GM19240 (cell line): Measurements from ENCODE around the gene KCNH4.
"Not testable (repeated sequence)": the region's sequence is repeated elsewhere in the genome, so short reads cannot be mapped to it uniquely, and the experiment has no call there.

Source experiments
- DNase-seq: peaks from one replicate; pipeline ENCODE4 v3.0.0; 2011; ENCODE audit warnings: low spot score; ENCODE audit not compliant: insufficient read length

KCNH4 gene

DNA sequence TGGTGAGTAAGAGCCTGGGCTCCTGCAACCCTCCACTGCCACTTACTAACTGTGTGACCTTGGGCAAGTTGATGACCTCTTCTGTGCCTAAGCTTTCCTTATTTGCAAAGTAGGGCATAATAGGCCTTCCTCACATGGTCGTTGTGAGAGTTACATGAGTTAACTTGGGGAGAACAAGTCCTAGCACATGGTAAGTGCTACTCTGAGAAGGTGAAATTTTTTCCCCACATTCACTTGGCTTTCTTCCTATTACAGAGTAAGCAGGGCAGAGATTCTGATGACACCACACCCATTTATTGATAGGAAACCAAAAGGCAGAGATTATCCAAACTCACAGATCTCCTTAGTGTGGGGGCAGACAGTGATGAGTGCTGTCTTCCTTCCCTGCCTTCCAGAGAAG is 1.6 kb downstream of the KCNH4 start:
- DNase-seq = no peak

DNA sequence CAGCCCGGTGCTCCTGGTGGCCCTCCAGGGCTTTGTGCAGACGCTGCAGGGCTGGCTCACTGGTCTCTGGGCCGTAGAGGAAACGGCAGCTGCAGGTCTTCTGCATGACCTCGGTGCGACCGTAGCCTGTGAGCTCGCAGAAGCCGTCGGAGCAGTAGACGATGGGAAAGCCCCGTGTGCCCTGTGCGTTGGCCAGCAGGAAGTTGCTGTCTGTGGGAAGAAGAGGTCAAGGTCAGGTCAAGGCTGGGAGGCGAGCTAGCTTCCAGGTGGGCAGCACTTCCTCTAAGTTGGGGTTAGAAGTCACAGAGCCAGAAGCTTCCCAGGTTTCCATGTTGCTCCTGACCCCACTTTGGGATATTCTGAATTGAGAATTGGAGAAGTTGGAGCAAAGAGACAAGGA is 2.1 kb downstream of the KCNH4 start:
- peak; percentile 43 for DNase-seq

DNA sequence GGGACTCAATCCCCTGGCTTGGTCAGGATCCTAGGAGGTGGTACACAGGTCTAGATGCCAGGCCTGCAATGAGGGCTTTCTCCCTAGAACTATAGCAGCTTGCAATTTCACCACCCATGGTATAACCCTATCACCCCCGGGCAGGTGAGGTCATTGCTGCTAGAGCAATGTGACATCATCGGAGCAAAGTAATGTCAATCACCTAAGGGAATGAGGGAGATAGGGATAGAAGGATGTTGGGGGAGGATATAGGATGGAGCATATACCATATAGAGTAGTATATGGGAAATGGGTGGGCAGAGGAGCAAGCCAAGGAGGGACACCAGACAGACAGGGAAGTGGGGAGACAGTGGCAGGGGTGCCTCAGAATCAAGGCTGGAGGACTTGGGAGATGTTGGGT is 3.3 kb downstream of the KCNH4 start:
- no peak for DNase-seq

DNA sequence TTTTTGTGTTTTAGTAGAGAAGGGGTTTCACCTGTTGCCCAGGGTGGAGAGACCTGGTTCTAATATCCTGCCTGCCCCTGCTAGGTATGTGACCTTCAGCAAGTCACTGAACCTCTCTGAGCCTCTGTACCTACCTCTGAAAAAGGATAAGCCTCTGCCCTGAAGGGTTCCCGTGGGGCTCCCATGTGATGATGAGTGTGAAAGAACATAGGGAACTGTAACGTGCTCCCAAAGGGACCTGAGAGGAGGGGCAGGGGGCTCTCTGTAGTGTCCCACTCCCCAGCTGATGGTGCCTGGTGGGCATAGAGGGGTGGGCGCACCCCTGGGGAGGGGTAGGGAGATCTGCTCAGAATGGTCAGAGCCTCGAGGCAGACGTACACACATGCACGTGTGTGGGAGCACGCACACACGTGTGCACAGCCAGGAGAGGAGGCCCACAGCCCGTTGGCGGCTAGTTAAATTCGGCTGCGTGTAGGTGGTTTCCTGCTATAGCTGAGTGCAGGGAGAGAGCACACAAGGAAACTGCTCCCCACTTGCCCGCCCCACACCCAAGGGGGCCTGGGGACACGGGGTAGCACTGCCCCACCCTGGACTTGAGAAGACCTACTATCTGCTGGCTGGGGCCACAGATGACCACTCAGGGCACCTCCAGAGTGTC is 6.7 kb downstream of the KCNH4 start:
- no peak for DNase-seq

DNA sequence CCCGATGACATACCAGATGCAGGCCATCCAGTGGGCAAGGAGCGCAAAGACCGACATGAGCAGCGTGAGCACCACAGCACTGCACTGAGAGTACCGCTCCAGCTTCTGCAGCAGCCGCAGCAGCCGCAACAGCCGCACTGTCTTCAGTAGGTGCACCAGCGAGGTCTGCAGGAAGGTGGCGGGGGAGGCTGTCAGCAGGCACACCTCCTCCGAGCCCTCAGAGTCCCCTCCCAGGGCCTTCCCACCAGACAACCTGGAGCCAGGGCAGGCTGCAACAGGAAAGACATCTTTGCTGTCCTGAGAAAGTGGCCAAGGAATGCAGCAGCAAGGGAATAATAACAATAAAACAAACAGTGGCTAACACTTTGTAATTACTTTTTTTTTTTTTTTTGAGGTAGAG is 9.1 kb downstream of the KCNH4 start:
- no peak for DNase-seq

DNA sequence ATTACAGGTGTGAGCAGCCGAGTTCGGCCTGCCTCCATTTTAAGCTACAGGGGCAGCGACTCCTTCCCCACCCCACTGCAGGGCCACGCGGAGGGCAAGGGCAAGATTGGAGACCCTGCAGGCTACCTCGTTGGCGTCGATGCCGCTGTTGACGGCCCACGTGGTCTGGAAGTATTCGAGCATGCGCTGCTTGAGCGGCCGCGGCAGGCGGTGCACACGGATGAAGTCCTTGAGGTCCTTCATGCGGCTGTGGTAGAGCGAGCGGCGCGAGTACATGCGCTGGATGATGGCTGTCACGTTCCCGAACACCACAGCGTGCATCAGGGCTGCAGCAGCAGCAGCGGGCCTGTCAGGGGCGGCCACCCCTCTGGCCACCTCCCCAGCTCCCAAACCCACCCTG is 11.6 kb downstream of the KCNH4 start:
- DNase-seq = no peak

DNA sequence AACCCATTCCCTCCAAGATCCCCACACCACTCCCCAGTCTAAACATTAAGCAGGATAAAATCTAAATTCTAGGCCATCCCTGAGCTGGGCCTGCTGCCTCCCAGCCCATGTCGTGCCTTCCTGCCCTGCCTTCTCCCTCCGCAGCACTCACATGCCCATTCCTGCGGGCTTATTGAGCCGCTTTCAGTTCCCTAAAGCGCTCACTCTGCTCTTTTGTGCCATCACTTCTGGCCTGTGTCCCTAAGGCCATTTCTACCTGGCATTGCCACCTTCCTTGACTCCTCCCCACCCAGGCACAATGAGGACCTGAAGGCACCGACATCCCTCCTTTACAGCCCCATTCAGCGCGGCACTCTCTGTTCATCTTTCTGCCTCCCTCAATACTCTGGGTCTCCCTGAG is 13.1 kb downstream of the KCNH4 start:
- DNase-seq = no peak

DNA sequence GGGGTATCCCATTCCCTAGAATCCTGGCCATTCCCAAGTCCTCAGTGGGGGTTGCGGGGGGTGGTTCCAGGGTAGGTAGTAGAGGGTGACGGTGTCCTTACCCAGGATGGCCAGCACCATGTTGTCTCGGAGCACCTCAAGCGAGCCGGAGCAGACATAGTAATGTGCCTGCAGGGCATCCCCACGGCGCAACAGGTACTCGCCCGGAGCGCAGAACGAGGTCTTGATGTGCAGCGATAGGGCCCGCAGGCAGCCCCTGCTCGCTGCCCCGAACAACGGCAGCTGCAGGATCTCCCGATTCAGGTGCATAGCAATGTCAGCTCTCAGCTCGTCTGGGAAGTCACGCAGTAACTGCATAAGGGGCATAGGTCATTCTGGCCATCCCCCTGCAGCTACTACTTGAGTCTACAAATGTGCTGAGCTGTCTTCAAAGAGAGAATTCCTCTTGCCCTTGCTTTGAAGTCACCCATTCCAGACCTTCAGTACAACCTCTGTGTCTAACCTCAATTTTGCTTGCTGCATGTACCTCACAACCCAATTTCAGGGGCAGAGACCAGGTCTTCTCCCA is 14.7 kb downstream of the KCNH4 start:
- DNase-seq = no peak

DNA sequence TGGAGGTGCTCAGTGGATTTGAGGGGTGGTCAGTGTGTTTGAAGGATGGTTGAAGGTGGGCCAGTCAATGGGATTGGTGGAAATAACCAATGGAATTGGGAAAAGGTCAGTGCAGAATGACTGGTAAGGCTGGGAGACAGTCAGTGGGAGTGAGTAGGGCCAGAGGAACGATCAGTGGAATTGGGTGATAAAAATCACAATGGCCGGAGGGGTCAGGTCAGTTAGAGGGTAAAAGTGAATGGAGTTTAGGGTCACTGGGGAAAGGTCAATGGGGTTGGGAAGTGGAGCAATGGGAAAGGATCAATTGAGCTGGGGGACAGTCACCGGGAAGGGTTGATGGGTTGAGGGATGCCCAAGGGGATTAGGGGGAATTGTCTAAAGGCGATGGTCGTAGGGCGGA is 15.2 kb downstream of the KCNH4 start:
- DNase-seq = no peak

DNA sequence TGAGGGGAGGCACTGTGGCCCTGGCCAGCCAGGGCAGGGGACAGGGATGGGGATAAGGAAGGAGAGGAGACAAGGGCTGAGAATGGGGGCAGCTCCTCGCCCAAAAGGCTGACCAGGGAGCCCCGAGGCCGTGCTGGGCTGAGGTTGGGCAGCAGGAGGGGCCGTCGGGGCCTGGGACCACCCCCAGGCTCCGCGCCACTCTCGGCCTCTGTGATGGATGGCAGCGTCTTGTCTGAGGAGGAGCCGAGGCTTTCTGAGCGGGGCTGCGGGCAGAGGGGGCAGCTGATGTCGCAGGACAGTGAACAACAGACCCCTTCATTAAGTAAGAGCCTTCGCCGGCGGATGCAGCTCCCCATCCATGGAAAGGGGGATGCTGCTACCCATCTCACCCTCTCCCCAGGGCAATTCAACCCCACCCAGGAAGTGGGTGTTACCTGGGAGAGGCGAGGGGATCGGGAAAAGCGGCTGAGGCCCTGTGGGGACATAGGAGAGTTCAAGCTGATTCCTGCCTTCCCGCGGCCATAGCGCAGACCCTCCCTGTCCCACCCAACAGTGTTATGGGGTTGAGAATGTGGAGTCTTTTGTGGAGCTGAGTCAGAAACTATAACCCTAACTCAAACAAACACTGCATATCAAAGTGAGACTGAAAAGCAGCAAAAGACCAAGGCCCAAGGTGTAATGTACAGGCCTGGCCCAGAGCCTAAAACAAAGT is 17.1 kb downstream of the KCNH4 start:
- DNase-seq = no peak

DNA sequence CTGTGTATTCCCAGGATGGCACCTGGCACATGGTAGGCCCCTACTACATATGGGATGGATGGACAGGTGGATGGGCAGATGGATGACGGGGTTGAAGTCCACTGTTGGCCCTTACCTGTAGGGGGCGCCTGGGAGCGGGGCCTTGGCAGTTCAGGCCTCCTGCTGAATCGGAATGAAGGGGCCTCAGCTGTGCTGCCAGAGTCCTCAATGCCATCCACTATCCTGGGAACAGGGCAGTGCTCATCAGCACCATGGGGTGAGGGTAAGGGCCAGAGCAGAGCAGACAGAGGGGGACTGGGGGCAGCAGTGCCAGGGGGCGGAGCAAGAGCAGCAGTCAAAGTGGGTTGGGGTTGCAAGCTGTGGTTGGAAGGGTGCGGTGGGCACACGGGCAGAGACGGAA is 17.8 kb downstream of the KCNH4 start:
- DNase-seq = no peak

DNA sequence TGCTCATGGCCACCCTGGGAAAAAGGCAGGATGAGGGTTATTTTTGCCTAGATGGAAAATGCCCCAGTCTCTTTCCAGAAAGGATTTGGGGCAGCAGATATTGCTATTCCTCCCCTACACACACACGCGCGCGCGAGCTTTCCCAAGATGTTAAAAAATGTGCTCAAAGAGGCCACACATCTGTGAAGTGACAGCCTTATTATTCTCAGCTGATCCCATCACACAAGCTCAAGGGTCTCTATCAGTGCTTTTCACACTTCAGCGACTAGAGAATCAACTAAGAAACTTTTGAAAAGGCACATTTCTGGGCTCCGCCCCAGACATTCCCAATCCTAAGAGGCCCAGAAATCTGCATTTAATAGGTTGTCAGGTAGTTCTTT is 20.4 kb downstream of the KCNH4 start:
- no peak for DNase-seq

DNA sequence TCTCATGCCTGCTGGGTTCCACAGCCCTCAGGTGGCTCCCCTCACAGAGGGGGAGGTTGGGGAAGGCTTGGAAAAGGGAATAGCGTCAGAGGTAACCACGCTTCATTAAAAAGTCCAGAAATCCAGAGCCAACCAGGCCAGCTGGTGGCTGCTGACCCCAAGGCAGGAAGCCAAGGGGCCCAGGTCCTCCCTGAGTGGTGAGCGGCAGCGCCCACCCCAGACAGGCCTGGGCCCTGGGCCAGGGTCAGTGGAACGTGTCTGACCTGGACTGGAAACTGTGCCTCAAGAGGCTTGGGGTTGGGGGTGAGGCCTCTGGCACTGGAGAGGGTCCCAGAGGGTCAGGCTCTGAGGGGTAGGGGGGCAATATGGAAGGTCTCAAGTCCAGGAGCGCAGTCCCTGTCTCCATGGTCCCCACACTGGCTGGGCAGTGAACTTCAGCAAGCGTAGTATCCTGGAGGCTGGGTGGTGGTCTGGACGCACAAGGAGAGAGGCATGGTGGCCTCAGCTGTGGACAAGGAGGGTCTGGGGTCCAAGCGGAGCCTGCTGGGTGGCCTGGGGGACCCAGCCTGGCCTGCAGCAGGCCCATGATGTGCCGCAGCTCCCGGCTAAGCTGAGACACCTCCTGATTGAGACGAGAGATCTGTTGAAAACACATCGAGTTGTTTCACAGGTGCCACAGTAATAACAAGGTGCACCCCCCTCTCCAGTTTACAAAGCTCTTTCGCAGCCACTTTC is 21.0 kb downstream of the KCNH4 start:
- no peak for DNase-seq

DNA sequence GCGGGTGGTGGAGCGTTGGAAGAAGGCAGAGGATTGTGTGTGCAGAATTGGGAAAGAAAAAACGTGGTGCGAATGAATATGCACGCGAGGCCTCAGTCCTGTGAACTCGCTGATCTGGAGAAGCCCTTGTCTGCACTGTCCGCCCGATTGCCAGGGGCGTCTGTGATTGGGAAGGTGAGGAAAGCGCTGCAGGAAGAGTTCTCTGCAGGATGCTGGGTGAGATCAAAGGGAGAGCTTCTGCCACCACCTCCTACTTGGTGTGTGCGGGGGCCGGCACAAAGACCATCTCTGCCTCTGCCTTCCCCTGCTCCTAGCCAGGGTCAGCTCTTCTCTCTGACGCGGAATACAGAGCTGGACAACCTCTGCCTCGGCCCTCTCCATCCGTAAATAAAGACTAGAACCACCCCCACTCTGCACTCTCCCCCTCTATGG is 25.3 kb downstream of the KCNH4 start:
- no peak for DNase-seq

DNA sequence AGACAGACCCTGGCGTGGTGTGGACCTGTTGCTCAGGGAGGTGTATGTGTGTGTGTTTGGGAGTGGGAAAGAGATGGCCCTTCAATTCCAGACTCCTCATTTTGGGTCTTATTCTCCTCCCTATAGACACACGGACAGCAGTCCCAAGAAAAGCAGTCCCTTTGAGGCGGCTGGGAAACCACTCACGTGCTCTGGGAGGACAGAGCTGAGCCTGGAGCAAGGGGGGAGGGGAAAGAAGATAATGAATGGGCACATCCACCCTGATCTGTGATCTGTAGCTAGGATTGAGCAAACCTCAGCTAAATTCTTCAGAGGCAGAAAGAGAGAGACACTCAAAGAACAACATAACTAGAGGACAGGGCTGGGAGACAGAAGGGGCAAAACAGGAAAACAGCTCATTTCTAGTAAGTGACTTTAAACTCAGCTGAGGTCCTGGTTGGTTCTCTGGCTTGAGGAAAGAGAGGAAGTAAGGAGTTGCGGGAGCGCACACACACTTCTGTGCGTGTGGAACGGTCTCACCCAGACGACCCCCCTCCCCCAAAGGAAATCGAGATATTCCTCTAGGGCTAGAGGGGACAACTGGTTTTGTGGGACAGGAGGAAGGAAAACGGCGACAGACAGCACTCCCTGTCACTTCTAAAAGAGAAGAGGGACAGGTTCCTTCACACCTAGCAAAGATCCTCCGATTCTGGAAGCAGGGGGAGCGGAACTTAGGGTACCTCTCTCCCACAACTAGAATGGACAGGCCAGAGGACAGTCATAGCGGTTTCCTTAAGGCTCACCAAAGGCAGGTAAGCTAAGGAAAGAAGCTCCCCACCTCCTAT is 26.8 kb downstream of the KCNH4 start:
- DNase-seq = no peak

DNA sequence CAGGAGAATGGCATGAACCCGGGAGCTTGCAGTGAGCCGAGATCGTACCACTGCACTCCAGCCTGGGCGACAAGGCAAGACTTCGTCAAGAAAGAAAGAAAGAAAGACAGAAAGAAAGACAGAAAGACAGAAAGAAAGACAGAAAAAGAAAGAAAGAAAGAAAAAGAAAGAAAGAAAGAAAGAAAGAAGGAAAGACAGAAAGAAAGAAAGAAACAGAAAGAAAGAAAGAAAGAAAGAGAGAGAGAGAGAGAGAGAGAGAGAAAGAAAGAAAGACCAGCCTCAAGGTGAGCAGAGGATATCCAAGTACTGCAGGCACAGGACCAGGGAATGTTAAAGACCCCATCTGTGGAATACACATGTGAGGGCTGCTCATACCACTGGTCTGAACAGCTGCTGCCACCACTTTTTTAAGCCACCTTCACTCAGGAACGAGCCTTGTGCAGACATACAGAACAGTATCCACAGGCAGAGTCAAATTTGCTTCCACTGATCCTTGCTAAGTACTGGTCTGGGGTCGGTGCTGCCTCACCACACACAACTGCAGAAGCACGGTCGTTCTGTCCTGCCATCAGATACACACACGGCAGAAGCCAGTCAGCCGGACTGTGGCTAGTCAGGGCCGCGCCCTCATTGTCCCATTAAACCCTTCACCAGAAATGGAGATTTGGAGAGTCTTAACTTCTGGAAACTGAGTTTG is 33.9 kb downstream of the KCNH4 start:
- no peak for DNase-seq

DNA sequence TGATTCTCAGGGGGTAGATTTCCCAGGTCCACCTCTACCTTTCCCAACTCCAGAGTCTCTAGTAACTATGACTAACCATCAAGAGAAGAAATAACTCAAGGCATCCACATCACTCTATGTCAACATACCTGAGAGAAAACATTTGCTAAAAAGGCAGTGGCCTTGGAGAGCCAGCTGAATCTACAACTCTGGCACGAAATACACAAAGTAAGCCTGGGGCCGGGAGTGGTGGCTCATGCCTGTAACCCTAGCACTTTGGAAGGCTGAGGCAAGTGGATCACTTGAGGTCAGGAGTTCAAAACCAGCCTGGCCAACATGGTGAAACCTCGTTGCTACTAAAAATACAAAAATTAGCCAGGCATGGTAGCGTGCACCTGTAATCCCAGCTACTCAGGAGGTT is 37.8 kb downstream of the KCNH4 start:
- DNase-seq = not testable (repeated sequence)

DNA sequence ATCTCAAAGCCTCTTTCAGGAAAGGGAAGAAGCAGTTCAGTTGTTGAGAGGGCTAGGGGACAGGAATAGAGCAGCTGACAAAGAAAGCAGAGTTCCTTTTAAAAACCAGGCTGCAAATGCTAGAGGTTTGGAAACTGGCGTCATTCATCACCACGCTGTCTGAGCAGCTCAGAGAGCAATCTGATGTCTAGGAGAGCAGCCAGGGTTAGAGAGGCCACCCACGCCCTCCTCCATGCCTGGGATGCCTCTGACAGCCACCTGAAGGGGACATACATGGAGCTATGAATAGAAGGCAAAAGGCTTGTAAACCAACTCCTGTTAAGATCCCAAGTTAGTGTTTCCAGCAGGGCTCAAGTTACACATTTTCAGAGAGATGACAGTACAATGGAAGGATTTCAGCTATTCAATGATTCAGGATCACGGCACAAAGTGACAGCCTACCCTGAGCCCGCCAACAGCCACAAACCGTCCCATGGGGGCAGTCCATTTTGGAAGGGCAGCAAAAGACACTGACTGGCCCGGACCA is 38.5 kb downstream of the KCNH4 start:
- DNase-seq = no peak

DNA sequence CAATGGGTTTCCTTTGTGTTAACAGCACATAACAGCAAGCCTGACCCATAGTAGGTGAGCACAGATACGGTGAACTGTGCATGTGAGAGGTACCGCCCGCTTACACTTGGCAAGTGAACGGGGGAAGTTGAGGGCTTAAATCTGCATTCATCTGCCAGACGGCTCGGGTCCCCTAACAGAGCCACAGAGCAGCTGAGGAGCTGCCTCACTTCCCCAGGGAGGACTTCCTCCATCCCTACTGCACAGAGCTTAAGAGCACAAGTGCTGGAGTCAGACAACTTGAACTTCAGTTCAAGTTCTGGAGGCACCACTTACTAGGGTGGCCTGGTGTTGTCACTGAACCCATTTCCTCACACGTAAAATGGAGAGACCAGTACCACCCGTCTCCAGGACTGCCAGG is 39.6 kb downstream of the KCNH4 start:
- no peak for DNase-seq

DNA sequence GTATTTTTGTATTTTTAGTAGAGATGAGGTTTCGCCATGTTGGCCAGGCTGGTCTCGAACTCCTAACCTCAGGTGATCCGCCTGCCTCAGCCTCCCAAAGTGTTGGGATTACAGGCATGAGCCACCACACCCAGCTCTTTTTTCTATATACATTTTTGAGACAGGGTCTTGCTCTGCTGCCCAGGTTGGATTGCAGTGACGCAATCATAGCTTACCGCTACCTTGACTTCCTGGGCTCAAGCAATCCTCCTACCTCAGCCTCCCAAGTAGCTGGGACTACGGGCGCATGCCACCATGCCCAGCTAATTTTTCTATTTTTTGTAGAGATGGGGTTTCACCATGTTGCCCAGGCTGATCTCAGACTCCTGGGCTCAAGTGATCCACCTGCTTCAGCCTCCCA is 40.3 kb downstream of the KCNH4 start:
- DNase-seq = not testable (repeated sequence)
